ENCODE results near the gene MAPK8IP1. TPM values are rescaled to one million over a fixed set of nuclear protein-coding genes. Genes with fewer than 3 reads are reported as not detected.
"Not testable (repeated sequence)": the region's sequence is repeated elsewhere in the genome, so short reads cannot be mapped to it uniquely, and the experiment has no call there.

Gene MAPK8IP1
- 8.0 TPM for total RNA-seq

GRCh38 chr11:45885274-45885920 lies at the start of gene MAPK8IP1:
MAPK8IP1 (plus strand) TSS chr11:45885651; CDS start chr11:45885821, 170 bp downstream.
- ATAC-seq (peak; percentile 86), DNase-seq (ENCODE audit: low spot score) (peak; percentile 76)

DNA sequence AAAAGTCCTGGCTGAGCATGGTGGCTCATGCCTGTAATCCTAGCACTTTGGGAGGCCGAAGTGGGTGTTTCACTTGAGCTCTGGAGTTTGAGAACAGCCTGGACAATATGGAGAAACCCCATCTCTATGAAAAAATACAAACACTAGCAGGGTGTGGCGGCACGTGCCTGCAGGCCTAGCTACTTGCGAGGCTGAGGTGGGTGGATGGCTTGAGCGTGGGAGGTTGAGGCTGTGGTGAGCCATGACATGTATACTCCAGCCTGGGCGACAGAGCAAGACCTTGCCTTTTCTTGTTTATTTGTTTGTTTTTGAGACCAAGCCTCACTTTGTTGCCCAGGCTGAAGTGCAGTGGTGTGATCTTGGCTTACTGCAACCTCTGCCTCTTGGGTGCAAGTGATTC lies 46.2 kb upstream of the MAPK8IP1 start:
- ATAC-seq, result no peak

DNA sequence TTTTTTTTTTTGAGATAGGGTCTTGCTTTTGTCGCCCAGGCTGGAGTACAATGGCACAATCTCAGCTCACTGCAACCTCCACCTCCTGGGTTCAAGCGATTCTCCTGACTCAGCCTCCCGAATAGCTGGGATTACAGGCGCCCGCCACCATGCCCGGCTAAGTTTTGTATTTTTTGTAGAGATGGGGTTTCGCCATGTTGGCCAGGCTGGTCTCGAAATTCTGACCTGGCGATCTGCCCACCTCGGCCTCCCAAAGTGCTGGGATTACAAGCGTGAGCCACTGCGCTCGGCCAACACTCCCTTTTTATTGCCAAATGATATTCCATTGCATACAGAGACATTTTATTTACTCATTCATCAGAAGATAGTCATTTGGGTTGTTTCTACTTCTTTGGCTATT lies 45.2 kb upstream of the MAPK8IP1 start:
- DNase-seq (ENCODE audit: low spot score); ATAC-seq: not testable (repeated sequence)

More for the DNA sequence above, 46.2 kb upstream of the MAPK8IP1 start:
- DNase-seq (ENCODE audit: low spot score), result no peak

DNA sequence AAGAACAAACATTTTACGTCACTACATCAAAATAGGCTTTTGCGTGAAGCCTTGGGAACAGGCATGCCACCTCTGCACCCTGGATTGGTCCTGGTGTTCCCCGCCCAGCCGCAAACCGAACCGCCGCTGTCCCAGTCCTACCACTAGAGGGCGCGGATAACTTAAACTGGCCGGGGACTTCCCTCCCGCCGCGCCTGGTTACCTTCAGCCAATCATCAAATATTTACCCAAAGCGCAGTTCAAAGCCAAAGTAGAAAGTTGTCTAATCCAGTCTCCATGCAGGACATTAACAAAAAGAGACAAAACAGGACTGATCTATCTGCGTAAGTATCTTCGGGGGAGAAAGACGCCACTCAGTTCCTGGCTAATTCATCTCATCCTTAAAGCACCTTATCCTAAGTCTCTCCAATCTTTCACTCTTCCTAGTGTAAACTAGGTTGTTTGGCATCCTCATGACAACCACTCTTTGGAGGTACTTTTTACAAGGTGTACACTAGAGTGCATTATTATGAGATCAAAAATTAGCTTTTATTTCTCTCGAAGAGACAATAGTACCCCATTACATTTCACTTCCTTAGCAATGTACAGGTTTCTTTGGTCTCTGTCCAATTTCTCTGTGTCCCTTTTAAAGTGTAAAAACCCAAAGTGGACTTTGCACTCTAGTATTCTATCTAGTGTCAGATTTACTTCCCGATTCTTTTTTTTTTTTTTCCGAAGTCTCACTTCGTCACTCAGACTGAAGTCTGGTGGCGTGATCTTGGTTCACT lies 42.1 kb upstream of the MAPK8IP1 start:
- DNase-seq (ENCODE audit: low spot score) (peak; percentile 92), ATAC-seq (peak; percentile 70)

GRCh38 chr11:45844822-45845578 lies 40.5 kb upstream of the MAPK8IP1 start:
- ATAC-seq, result no peak

GRCh38 chr11:45846174-45846675 lies 39.2 kb upstream of the MAPK8IP1 start:
- DNase-seq (ENCODE audit: low spot score) (no peak), ATAC-seq (no peak)

More at GRCh38 chr11:45844822-45845578, 40.5 kb upstream of the MAPK8IP1 start:
- DNase-seq (ENCODE audit: low spot score), result no peak

GRCh38 chr11:45846974-45847910 lies 38.2 kb upstream of the MAPK8IP1 start, which contains the start of gene CRY2:
CRY2 (plus strand) TSS chr11:45847475; CDS start chr11:45847491, 16 bp downstream.
- DNase-seq (ENCODE audit: low spot score) (peak; percentile 100), ATAC-seq (peak; percentile 83)

GRCh38 chr11:45847911-45848316 lies 37.5 kb upstream of the MAPK8IP1 start:
- peak; percentile 9 for ATAC-seq
- peak; percentile 55 for DNase-seq (ENCODE audit: low spot score)

DNA sequence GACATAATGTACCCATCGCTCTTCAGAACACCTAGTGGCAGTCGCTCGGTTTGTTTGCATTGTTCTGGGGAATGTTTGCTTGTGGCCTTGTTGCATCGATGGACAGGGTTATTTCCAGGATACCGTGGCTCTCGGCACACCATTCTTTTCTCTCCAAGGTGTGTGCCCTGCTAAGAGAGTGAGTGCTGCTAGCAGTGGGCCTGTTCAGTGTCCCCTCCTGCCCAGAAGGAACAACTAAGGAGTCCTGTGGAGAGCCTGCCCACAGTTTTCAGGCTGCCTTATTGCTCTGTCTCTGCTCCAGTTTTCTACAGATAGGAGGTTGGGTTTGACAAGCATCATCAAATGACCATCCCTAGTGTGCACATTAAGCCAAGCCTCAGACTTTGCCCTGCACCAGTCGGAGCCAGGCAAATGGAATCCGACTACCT lies 36.8 kb upstream of the MAPK8IP1 start:
- ATAC-seq, result peak; percentile 33
- peak; percentile 70 for DNase-seq (ENCODE audit: low spot score)

DNA sequence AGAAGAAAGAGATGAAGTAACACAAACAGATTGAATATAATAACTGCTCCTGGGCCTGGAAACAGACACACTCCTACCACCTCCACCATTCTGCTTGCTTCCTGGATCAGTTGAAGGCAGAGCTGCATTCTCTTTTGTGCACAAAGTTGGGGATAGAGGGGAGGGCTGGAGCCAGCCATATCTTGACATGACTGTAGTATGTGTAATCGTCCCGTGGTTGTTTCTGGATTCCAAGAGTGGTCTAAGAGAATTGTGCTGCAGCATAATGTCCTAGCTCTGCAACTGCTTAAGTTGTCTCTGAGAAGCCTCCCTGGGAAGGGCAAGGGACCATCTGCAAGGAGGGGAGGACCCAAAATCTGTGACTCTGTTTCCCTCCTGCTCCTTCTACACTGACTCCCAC lies 35.0 kb upstream of the MAPK8IP1 start:
- ATAC-seq (no peak), DNase-seq (ENCODE audit: low spot score) (no peak)

DNA sequence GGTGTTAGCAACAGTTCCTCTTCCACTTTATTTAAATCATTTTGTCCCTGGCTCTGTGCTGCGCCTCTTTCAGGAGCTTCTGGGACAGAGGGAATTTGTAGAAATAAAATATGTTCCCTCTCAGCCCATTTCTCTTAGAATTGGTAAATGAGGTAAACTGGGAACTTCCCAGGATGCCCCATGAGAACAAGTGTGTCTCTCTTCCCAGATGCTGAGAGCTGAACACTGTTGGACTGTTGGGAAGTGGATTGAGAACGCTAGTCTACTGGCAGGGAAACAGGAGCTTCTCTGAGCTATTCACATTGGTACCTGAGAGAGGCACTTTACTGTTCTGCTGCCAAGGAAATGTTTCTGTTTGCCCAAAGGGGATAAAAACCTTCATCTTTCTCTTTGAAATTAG lies 34.2 kb upstream of the MAPK8IP1 start:
- no peak for ATAC-seq

GRCh38 chr11:45852018-45852711 lies 33.3 kb upstream of the MAPK8IP1 start:
- peak; percentile 45 for ATAC-seq

More for the DNA sequence above, 34.2 kb upstream of the MAPK8IP1 start:
- no peak for DNase-seq (ENCODE audit: low spot score)

DNA sequence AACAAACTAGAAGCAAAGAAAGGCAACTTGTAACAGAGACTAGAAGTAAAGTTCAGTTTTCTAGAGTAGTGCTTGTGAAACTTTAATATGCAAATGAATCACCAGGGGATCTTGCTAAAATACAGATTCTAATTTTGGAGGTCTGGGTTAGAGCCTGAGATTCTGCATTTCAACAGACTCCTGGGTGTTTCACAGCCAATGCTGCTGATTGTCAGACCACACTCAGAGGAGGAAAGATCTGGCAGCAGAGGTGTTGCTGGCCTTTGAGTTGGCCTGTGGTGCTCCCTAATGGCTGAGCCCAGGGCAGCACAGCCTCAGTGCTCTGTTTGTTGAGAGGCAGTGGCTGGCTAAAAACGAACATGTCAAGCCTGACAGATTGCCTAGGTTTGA lies 32.7 kb upstream of the MAPK8IP1 start:
- peak; percentile 40 for ATAC-seq
- no peak for DNase-seq (ENCODE audit: low spot score)

More at GRCh38 chr11:45852018-45852711, 33.3 kb upstream of the MAPK8IP1 start:
- peak; percentile 83 for DNase-seq (ENCODE audit: low spot score)

DNA sequence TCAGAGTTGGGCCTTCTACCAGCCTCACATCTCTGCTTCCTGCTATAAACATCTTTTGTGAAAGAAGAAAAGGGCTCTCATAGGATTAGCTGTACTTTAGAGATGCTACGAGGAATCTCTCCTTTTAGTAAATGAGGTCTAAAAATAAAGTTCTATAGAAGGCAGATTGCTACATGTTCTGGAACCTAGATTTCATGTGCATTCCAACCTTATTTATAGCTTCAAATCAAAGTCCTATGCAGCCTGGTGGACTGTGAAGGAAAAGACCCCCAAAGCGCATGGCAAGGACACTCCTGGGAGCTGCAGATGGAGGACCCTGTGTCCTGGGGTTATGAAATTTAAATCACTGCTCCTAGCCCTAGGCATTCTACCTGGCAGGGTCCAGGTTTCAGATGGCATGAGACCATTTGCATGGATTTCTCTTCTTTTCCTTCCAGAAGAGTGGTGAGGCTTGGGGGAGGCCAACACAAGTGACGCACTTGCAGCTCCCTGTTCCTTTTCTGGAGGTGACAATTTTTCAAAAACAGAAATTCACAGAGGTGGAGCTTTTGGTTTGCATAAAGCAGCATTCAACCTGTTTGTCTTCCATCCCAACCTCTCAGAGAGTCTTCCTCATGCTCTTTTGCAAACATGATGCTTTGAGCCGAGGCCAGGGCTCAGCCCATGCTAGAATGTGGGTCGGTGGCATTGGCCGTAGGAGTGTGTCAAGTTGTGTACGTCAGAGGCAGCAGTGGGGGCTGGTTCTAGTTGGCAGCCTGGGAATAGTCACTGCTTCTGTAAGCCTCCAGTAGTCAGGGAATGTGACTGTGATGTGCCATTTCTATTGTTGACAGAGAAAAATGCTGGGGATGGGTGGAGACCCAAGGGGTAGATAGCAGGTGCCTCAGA lies 31.9 kb upstream of the MAPK8IP1 start:
- peak; percentile 53 for ATAC-seq
- peak; percentile 82 for DNase-seq (ENCODE audit: low spot score)

DNA sequence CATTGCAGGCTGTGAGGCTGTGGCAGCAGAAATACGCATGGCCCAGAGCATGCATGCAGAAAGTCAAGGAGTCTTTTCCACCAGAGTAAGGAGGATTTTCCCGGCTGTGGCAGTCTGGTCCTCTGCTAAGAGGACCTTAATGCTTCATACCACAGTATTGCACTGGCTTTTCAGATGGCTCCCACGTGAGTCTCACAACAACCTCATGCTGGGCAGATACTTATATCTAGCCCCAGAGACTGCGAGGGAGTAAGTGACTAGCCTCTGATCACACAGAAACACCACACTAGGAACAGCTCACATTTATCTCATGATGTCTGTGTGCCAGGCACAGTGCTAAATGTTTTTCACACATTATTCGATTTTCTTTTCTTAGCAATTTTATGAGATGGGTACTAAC lies 30.1 kb upstream of the MAPK8IP1 start:
- DNase-seq (ENCODE audit: low spot score) (no peak), ATAC-seq (no peak)

GRCh38 chr11:45856044-45856468 lies 29.4 kb upstream of the MAPK8IP1 start:
- ATAC-seq, result no peak
- no peak for DNase-seq (ENCODE audit: low spot score)

DNA sequence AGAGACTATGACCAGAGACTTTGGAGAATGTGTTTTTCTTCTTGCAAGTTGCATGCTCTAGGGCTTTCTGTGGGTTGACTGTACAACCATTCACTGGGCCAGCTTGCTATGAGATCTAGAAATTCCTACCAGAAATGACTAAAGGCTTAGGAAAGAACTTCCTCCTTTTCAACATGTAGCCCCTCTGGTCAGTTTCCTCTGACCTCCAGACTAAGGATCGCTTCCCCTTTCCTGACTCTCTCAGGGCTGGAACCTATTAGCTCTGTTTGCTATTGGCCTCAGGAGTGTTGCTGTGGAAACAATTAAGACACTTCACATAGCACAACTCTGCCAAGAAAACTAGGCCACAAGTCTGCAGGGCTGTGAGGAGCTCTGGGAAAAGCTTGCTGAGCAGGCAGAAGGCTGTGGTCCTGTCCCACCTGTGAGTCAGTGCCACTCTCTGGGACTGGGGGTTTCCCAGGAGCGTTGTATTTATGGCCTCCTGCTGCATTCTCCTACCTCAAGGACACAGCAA lies 27.4 kb upstream of the MAPK8IP1 start:
- ATAC-seq, result peak; percentile 45
- no peak for DNase-seq (ENCODE audit: low spot score)

Data from left lobe of liver (tissue), 2 donors.